ENCODE data around the gene FLOT2.
"Not testable (repeated sequence)": the region's sequence is repeated elsewhere in the genome, so short reads cannot be mapped to it uniquely, and the experiment has no call there.

The FLOT2 gene

DNA sequence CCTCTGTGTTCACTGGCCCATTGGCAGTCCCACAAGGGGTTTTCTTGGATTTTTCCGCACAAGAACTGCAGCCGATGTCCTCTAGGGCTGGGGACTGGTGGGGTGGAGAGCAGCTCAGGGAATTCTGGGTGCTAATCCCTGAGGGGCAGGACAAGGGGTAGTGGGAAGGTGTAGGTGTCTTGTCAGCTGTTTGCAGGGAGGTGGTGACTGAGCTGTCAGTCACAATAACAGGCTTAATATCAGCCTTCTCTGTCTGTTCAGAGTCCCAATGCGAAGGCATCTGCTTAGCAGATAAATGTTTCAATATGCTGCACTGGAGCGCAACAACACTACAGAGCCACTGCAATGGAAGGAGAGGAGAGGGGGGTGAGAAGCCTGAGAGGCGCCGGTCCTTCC, 15.4 kb upstream of the FLOT2 start:
- Histone ChIP-seq H3K9ac (ENCODE audit: low read depth, low read length) (no peak overlapping the region), H3K36me3 (ENCODE audit: insufficient read depth, low read length) (peaks cover 91% of the 10 kb centered on the region), H3K9me3 (replicated peaks; ENCODE audit: low read length) (no peaks in the 10 kb centered on the region), H3K27me3 (ENCODE audit: control insufficient read depth, insufficient read depth, low read length) (no peaks in the 10 kb centered on the region), H3K4me1 (ENCODE audit: control insufficient read depth, insufficient read depth, low read length) (peaks cover 9% of the 10 kb centered on the region), H3K4me2 (ENCODE audit: low read length) (no peak overlapping the region), H3K4me3 (ENCODE audit: low read length) (no peak overlapping the region)

DNA sequence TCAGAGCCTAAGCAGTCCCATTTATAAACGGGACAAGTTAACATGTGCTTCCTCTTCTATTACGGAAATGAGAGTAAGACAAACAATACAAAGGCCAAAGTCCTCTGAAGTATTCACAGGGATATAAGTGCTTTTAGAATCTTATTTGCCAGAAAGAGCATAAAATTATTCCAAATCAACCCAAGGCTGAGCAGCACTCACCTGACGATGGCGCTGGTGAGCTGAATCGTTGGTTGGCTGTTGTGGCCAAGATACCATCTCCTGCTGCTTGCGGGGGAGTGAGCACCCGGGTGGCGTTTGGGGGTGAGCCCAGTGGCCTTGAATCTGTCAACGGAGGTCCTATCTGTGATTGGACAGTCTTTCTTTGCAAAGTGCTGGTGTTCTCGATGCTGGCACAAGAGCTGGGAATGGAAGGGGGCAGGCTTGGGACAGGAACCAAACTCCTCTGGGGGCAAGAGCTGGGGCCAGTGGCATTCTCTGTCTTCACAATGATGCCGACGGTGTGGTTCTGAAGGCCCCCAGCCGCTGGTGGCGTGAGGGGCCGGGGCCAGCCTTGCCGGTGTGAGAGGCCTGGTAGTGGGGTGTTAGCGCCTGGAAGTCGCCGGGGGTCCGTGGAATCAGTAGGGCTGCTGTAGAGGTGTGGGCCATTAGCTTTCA, 14.9 kb upstream of the FLOT2 start:
- H3K36me3 ChIP-seq (ENCODE audit: insufficient read depth, low read length): peaks cover 91% of the 10 kb centered on the region
- H3K9me3 ChIP-seq (replicated peaks; ENCODE audit: low read length): no peaks in the 10 kb centered on the region

DNA sequence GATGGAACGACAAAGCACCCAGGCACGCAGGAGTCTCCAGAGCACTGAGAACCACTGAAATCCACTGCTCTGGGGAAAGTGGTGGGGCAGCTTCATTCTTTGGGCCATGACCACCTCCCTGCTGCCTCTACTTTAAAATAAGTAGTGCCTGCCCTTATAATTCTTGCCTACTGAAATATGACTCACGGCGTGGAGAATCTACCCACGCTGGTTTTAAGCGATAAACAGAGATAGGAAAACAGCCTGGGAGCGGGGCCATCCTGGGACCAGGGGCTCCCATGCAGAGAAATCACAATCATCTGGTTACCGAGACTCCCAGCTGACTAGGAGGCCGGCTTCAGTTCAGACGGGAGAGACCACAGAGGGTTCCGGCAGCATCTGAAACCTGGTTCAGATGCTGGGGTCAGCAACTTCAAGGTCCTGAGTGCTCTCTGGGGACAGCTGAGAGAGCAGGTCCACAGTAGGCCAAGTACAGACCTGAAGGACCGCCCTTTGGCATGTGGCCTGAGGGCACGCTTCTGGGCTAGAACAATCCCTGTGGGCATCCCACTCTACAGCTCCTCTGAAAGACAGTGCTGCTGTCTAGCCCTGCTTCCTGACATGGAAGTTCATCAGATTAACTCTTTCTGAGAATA, 14.0 kb upstream of the FLOT2 start:
- no peak overlapping the region for H3K4me2 ChIP-seq (ENCODE audit: low read length)
- no peak overlapping the region for H3K9ac ChIP-seq (ENCODE audit: low read depth, low read length)
- H3K9me3 ChIP-seq (replicated peaks; ENCODE audit: low read length): no peaks in the 10 kb centered on the region
- no peaks in the 10 kb centered on the region for H3K27me3 ChIP-seq (ENCODE audit: control insufficient read depth, insufficient read depth, low read length)
- H3K36me3 ChIP-seq (ENCODE audit: insufficient read depth, low read length): peaks cover 91% of the 10 kb centered on the region
- no peak overlapping the region for H3K4me3 ChIP-seq (ENCODE audit: low read length)
- peaks cover 9% of the 10 kb centered on the region for H3K4me1 ChIP-seq (ENCODE audit: control insufficient read depth, insufficient read depth, low read length)

More for the DNA sequence above, 14.9 kb upstream of the FLOT2 start:
- H3K9ac ChIP-seq (ENCODE audit: low read depth, low read length): no peak overlapping the region
- H3K4me3 ChIP-seq (ENCODE audit: low read length): no peak overlapping the region
- no peak overlapping the region for H3K4me2 ChIP-seq (ENCODE audit: low read length)
- peaks cover 9% of the 10 kb centered on the region for H3K4me1 ChIP-seq (ENCODE audit: control insufficient read depth, insufficient read depth, low read length)
- H3K27me3 ChIP-seq (ENCODE audit: control insufficient read depth, insufficient read depth, low read length): no peaks in the 10 kb centered on the region

DNA sequence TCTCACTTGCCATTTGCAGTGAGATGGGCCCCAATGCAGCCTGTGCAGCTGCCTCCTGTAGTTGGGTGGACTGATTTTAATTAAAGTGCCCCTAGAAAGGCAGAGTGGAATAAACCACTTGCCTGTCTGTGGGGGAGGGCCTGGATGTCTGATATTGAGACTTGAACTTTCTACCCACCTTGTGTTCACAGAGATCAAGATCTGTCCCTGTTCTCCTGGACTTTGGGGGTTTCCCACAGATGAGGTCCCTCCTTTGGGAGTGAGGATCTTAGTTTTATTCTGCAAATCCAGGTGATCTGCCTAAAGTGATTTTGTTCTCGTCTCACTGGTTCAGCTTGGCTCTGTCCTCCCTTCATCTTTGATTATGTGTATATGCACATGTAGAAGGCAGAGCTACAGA, 13.0 kb upstream of the FLOT2 start:
- no peak overlapping the region for H3K4me3 ChIP-seq (ENCODE audit: low read length)
- no peaks in the 10 kb centered on the region for H3K9me3 ChIP-seq (replicated peaks; ENCODE audit: low read length)
- peaks cover 9% of the 10 kb centered on the region for H3K4me1 ChIP-seq (ENCODE audit: control insufficient read depth, insufficient read depth, low read length)
- no peak overlapping the region for H3K4me2 ChIP-seq (ENCODE audit: low read length)
- peaks cover 92% of the 10 kb centered on the region for H3K36me3 ChIP-seq (ENCODE audit: insufficient read depth, low read length)
- no peak overlapping the region for H3K9ac ChIP-seq (ENCODE audit: low read depth, low read length)
- no peaks in the 10 kb centered on the region for H3K27me3 ChIP-seq (ENCODE audit: control insufficient read depth, insufficient read depth, low read length)

DNA sequence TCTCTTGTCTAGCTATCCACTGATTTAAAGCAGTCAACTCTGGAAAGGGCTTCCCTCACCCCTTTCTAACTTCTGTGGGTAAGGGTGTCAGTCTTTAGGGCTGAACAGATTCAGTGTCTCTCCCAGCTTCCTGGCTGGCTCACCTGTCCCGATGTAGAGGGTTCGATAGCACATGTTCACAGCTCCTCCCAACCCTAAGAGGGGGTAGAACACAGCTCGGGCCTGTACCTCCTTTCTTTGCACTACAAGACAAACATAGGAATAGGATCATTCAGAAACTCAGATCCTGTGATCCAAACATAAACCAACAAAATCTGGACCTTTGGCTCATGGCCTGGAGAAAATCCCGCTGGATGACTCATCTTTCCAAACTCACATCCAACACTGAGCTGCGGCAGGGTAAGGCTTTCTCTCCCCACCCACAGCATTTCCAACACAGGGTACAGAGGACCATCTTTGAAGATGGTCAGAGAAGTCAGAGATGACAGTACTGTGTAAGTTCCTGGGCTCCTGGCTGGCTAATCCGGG, 11.2 kb upstream of the FLOT2 start:
- Histone ChIP-seq H3K4me1 (ENCODE audit: control insufficient read depth, insufficient read depth, low read length) (peaks cover 9% of the 10 kb centered on the region), H3K4me3 (ENCODE audit: low read length) (no peak overlapping the region), H3K9me3 (replicated peaks; ENCODE audit: low read length) (no peaks in the 10 kb centered on the region), H3K27me3 (ENCODE audit: control insufficient read depth, insufficient read depth, low read length) (no peaks in the 10 kb centered on the region), H3K36me3 (ENCODE audit: insufficient read depth, low read length) (peaks cover 81% of the 10 kb centered on the region), H3K4me2 (ENCODE audit: low read length) (no peak overlapping the region), H3K9ac (ENCODE audit: low read depth, low read length) (no peak overlapping the region)

DNA sequence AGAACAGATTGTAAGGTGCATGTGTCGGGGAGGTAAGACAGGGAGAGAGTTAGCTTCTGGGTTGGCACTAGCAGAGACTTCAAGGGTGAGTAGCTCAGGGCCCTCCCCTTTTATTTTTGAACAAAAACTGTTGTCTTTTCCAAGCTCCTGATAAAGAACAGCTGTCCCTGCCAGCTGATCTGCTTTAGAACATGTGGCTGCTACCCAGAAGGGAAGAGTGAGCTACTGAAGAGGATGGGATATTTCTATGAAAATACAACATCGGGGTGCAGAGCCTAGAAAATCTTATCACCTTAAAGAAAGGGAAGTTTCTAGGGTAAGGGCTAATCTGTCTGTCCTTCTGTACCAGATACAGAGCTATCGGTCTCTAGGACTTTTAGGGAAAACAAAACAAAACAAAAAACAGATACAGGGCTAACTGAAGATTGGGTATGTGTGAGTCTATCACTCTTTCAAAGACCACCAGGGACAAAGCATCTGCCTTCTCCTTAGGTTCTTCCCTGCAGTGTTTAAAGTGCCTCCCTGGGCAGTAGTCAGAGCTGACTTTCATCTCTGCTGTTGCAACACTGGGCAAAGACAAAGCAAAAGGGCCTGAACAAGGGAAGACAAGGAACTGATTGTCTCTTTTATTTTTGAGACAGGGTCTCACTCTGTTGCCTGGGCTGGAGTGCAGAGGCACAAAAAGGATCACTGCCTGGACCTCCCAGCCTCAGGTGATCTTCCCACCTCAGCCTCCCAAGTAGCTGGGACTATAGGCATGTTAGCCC, 10.4 kb upstream of the FLOT2 start:
- H3K9me3 ChIP-seq (replicated peaks; ENCODE audit: low read length): no peaks in the 10 kb centered on the region
- H3K4me3 ChIP-seq (ENCODE audit: low read length): no peak overlapping the region
- H3K4me2 ChIP-seq (ENCODE audit: low read length): no peak overlapping the region
- H3K36me3 ChIP-seq (ENCODE audit: insufficient read depth, low read length): peaks cover 73% of the 10 kb centered on the region
- no peaks in the 10 kb centered on the region for H3K27me3 ChIP-seq (ENCODE audit: control insufficient read depth, insufficient read depth, low read length)
- H3K4me1 ChIP-seq (ENCODE audit: control insufficient read depth, insufficient read depth, low read length): peaks cover 14% of the 10 kb centered on the region
- H3K9ac ChIP-seq (ENCODE audit: low read depth, low read length): no peak overlapping the region

DNA sequence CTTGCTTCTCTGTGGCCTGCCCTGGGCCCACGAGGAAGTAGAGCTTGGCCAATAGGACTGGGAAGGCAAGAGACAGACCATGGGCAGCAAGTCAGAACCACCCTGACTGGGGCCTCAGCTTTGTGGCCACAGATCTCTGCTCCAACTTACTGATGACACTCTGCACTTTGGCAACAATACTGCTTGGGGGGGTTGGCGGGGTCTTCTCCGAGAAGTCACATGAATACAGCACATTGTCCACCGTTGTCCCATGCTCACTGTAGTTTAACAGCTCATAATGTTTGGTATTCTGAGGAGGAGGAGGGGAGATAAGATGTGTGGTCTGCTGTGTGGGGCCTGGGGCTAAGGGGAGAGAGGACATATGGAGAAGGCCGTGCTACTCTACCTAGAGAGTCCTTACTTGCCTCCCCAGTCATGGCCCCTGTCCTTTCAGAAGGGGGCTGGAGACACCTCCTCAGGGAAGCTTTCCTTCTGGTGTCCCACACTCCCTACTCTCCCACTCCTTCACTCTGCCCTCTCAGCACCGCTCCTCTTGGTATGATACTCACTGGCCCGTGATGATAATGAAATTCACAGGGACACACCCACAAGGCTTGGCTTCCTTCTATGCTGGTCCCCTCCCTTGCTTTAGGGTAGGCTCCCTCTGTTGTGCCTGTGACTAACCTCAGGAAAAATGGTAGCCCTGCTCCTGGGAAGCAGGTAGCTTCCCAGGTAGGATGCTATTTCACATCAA, 9.3 kb upstream of the FLOT2 start:
- H3K27me3 ChIP-seq (ENCODE audit: control insufficient read depth, insufficient read depth, low read length): no peaks in the 10 kb centered on the region
- H3K4me2 ChIP-seq (ENCODE audit: low read length): no peak overlapping the region
- no peaks in the 10 kb centered on the region for H3K9me3 ChIP-seq (replicated peaks; ENCODE audit: low read length)
- H3K36me3 ChIP-seq (ENCODE audit: insufficient read depth, low read length): peaks cover 63% of the 10 kb centered on the region
- H3K4me1 ChIP-seq (ENCODE audit: control insufficient read depth, insufficient read depth, low read length): peaks cover 14% of the 10 kb centered on the region
- H3K4me3 ChIP-seq (ENCODE audit: low read length): no peak overlapping the region
- H3K9ac ChIP-seq (ENCODE audit: low read depth, low read length): no peak overlapping the region

DNA sequence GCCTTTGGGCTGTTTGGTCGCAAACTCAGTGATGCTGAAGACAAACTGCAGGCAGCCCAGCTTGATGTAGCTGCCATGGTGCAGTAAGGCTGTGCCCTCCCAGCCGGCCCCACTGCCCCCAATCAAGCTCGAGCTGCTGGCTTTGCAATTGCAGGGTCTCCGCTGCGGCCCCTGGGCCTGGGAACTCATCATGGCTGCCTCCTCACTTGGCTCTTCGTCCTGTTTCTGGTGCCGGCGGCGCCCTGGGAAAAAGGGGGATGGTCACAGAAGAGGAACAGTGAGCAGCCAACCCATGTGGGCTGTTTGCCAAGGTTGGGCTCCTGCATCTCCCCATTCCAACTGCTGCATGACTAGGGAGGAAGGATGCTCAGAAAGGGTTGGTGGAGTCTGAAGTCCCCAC, 8.7 kb upstream of the FLOT2 start:
- H3K36me3 ChIP-seq (ENCODE audit: insufficient read depth, low read length): peaks cover 57% of the 10 kb centered on the region
- H3K4me3 ChIP-seq (ENCODE audit: low read length): no peak overlapping the region
- no peaks in the 10 kb centered on the region for H3K9me3 ChIP-seq (replicated peaks; ENCODE audit: low read length)
- H3K9ac ChIP-seq (ENCODE audit: low read depth, low read length): no peak overlapping the region
- no peak overlapping the region for H3K4me2 ChIP-seq (ENCODE audit: low read length)
- H3K27me3 ChIP-seq (ENCODE audit: control insufficient read depth, insufficient read depth, low read length): no peaks in the 10 kb centered on the region
- peaks cover 14% of the 10 kb centered on the region for H3K4me1 ChIP-seq (ENCODE audit: control insufficient read depth, insufficient read depth, low read length)

DNA sequence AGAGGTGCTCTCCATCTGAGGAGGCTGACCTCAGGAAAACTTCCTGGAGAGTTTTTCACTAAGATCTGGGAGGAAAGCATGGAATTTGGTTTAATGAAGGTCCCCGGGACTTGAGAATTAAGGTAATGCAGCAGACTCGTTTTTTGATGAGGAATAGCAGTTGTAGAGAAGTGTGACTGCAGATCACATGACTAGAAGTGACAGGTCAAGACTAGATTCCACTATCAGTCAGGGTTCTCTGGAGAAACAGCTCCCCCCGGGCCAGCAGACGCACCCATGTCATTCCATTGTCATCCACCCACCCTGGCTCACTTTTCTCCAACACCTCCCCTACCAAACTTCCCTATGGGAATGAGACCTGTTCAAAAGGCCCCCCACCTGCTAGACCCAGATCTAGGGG, 7.3 kb upstream of the FLOT2 start:
- Histone ChIP-seq H3K9me3 (replicated peaks; ENCODE audit: low read length) (no peaks in the 10 kb centered on the region), H3K27me3 (ENCODE audit: control insufficient read depth, insufficient read depth, low read length) (no peaks in the 10 kb centered on the region), H3K4me3 (ENCODE audit: low read length) (no peak overlapping the region), H3K4me2 (ENCODE audit: low read length) (no peak overlapping the region), H3K4me1 (ENCODE audit: control insufficient read depth, insufficient read depth, low read length) (peaks cover 14% of the 10 kb centered on the region), H3K9ac (ENCODE audit: low read depth, low read length) (no peak overlapping the region), H3K36me3 (ENCODE audit: insufficient read depth, low read length) (peaks cover 42% of the 10 kb centered on the region)

DNA sequence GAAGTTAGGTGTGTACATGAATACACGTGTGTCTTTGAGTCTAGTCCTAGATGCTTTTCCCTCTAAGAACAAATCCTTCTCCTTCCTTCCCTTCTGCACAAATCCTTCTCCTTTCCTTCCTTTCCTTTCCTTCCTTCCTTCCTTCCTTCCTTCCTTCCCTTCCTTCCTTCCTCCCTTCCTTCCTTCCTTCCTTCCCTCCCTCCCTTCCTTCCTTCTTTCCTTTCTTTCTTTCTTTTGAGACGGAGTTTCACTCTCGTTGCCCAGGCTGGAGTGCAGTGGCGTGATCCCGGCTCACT, 6.0 kb upstream of the FLOT2 start:
- H3K4me3 ChIP-seq (ENCODE audit: low read length); H3K9ac ChIP-seq (ENCODE audit: low read depth, low read length); H3K27me3 ChIP-seq (ENCODE audit: control insufficient read depth, insufficient read depth, low read length); H3K4me1 ChIP-seq (ENCODE audit: control insufficient read depth, insufficient read depth, low read length); H3K9me3 ChIP-seq (replicated peaks; ENCODE audit: low read length): not testable (repeated sequence)
- peak overlapping the region; percentile 99 for H3K4me2 ChIP-seq (ENCODE audit: low read length)
- peaks cover 32% of the 10 kb centered on the region for H3K36me3 ChIP-seq (ENCODE audit: insufficient read depth, low read length)

DNA sequence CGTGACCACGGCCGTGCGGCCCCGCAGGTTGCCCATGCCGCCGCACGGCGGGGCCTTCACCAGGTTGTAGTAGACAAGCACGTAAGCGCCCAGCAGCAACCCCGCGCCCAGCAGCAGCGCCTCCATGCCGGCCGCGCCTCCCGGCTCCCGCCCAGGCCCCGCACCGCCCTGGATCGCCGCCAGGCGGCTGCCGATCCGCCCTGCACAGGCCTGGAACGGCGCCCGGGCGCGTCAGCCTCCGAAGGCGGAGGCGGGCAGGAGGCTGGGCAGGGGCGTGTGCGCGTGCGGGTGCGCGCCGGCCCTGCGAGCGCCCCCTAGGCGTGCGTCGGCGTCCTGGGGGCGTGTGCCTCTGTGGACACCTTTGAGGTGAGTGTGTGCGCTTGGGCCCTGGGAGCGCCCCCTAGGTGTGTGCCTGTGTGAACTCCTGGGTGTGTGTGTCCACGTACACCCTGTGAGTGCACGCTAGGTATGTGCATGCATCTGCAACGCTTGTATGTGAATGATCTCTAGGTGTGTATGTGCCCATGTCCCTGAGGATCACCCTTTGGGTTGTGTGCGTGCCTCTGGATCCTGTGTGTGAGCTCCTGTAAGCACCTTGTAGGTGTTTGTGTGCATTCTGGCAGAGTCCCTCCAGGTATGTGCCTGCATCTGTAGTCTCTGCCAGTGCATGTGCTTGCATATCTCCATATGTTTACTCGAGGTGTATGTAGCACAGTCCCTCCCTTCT, 5.4 kb upstream of the FLOT2 start, which contains the start of gene DHRS13:
Gene DHRS13, minus strand, starts transcription at position 261 of the 727 bp plus-strand sequence. Its CDS starts 135 bp downstream, at position 126.
- H3K36me3 ChIP-seq (ENCODE audit: insufficient read depth, low read length): peaks cover 27% of the 10 kb centered on the region
- H3K4me2 ChIP-seq (ENCODE audit: low read length): peak within 1 kb of the TSS; percentile 99
- H3K27me3 ChIP-seq (ENCODE audit: control insufficient read depth, insufficient read depth, low read length): no peaks in the 10 kb centered on the region
- H3K9me3 ChIP-seq (replicated peaks; ENCODE audit: low read length): no peaks in the 10 kb centered on the region
- peak within 1 kb of the TSS; percentile 66 for H3K9ac ChIP-seq (ENCODE audit: low read depth, low read length)
- H3K4me3 ChIP-seq (ENCODE audit: low read length): peak within 1 kb of the TSS; percentile 82
- peaks cover 8% of the 10 kb centered on the region for H3K4me1 ChIP-seq (ENCODE audit: control insufficient read depth, insufficient read depth, low read length)

Measured in skeletal muscle satellite cell (primary cell).